ENCODE measurements around the gene KIRREL2. TPM values are rescaled to one million over a fixed set of nuclear protein-coding genes. Genes with fewer than 3 reads are reported as not detected.

KIRREL2 gene
- total RNA-seq, 5 donors from 2014 or later (not counting 1 experiment from before 2014, with no cell fraction given), result 0.16 to 0.28 (median 0.25) TPM

- Histone ChIP-seq H3K27me3 (replicated peaks in 1 of 2; ENCODE audit: control insufficient read depth in 2 of 2, extremely low read depth in 1 of 2, insufficient read depth in 2 of 2, low read length in 1 of 2) (no peaks in the 10 kb centered on the region), H3K27ac (ENCODE audit: low read length) (no peak overlapping the region), H3K4me1 (ENCODE audit: control insufficient read depth in 1 of 2, extremely low read depth in 1 of 2, insufficient read depth in 2 of 2, low read length in 2 of 2) (peaks cover 7 to 39% of the 10 kb centered on the region in 2 experiments), H3K4me3 (ENCODE audit: control insufficient read depth in 1 of 2, extremely low read depth in 1 of 2, low read length in 1 of 2) (no peak overlapping the region), H3K36me3 (ENCODE audit: control insufficient read depth in 2 of 2, extremely low read depth in 1 of 2, insufficient read depth in 1 of 2, low read length in 1 of 2) (no peaks in the 10 kb centered on the region), H3K9me3 (no peaks in the 10 kb centered on the region)
- Mint-ChIP-seq H3K27ac (no peak overlapping the region), H3K36me3 (no peaks in the 10 kb centered on the region), H3K4me1 (peaks cover 26 to 37% (median 28%) of the 10 kb centered on the region in 3 donors), H3K9me3 (no peaks in the 10 kb centered on the region), H3K4me3 (no peak overlapping the region), H3K27me3 (no peaks in the 10 kb centered on the region)
- CTCF ChIA-PET, result no interaction called here
- DNase-seq, result no peak
- 67% methylated on average over 1 of the region's 3 CpGs for WGBS (ENCODE audit: insufficient coverage)
- POLR2A ChIA-PET, result no interaction called here
- no peak for ATAC-seq (replicated peaks in 1 of 4)
Measured at GRCh38 chr19:35911173-35911572, 54.5 kb downstream of the KIRREL2 start.

GRCh38 chr19:35911790-35912189 is 55.1 kb downstream of the KIRREL2 start:
- 0% methylated on average over 1 of the region's 5 CpGs for whole genome bisulfite sequencing (ENCODE audit: insufficient coverage)
- H3K4me3 ChIP-seq (ENCODE audit: control insufficient read depth in 1 of 2, extremely low read depth in 1 of 2, low read length in 1 of 2), result no peak overlapping the region
- Mint-ChIP-seq H3K4me1 (peaks cover 26 to 37% (median 28%) of the 10 kb centered on the region in 3 donors), H3K27me3 (no peaks in the 10 kb centered on the region), H3K9me3 (no peaks in the 10 kb centered on the region), H3K4me3 (no peak overlapping the region), H3K36me3 (no peaks in the 10 kb centered on the region), H3K27ac (no peak overlapping the region)
- no peaks in the 10 kb centered on the region for H3K27me3 ChIP-seq (replicated peaks in 1 of 2; ENCODE audit: control insufficient read depth in 2 of 2, extremely low read depth in 1 of 2, insufficient read depth in 2 of 2, low read length in 1 of 2)
- no peak overlapping the region for H3K27ac ChIP-seq (ENCODE audit: low read length)
- ATAC-seq (replicated peaks in 1 of 4) (peak in 2 of 4 experiments; percentile 43 to 44), DNase-seq (no peak)
- no peaks in the 10 kb centered on the region for H3K36me3 ChIP-seq (ENCODE audit: control insufficient read depth in 2 of 2, extremely low read depth in 1 of 2, insufficient read depth in 1 of 2, low read length in 1 of 2)
- ChIA-PET CTCF (no interaction called here), POLR2A (interaction anchor here in 1 of 2 donors (0.5 kb wide), 1 partner anchor 227 kb away, joined by 7 read pairs; no protein-coding TSS in a partner anchor)
- peaks cover 7 to 35% of the 10 kb centered on the region in 2 experiments for H3K4me1 ChIP-seq (ENCODE audit: control insufficient read depth in 1 of 2, extremely low read depth in 1 of 2, insufficient read depth in 2 of 2, low read length in 2 of 2)
- H3K9me3 ChIP-seq, result no peaks in the 10 kb centered on the region

GRCh38 chr19:35913589-35913988 is 56.9 kb downstream of the KIRREL2 start:
- Mint-ChIP-seq H3K9me3 (no peaks in the 10 kb centered on the region), H3K4me1 (peaks cover 19 to 25% (median 20%) of the 10 kb centered on the region in 3 donors), H3K4me3 (no peak overlapping the region), H3K27me3 (no peaks in the 10 kb centered on the region), H3K27ac (no peak overlapping the region), H3K36me3 (no peaks in the 10 kb centered on the region)
- no peak overlapping the region for H3K4me3 ChIP-seq (ENCODE audit: control insufficient read depth in 1 of 2, extremely low read depth in 1 of 2, low read length in 1 of 2)
- H3K27ac ChIP-seq (ENCODE audit: low read length), result no peak overlapping the region
- DNase-seq, result no peak
- H3K4me1 ChIP-seq (ENCODE audit: control insufficient read depth in 1 of 2, extremely low read depth in 1 of 2, insufficient read depth in 2 of 2, low read length in 2 of 2), result peaks cover 7 to 19% of the 10 kb centered on the region in 2 experiments
- ATAC-seq (replicated peaks in 1 of 4), result no peak
- POLR2A ChIA-PET, result interaction anchor here in 1 of 2 donors (0.6 kb wide), 1 partner anchor 181 kb away, joined by 3 read pairs; no protein-coding TSS in a partner anchor
- CTCF ChIA-PET, result no interaction called here
- H3K27me3 ChIP-seq (replicated peaks in 1 of 2; ENCODE audit: control insufficient read depth in 2 of 2, extremely low read depth in 1 of 2, insufficient read depth in 2 of 2, low read length in 1 of 2), result no peaks in the 10 kb centered on the region
- no peaks in the 10 kb centered on the region for H3K9me3 ChIP-seq
- WGBS (ENCODE audit: insufficient coverage), result 51% methylated on average over 5 of the region's 7 CpGs
- no peaks in the 10 kb centered on the region for H3K36me3 ChIP-seq (ENCODE audit: control insufficient read depth in 2 of 2, extremely low read depth in 1 of 2, insufficient read depth in 1 of 2, low read length in 1 of 2)

- Mint-ChIP-seq H3K27me3 (no peaks in the 10 kb centered on the region), H3K4me1 (peaks cover 5 to 12% (median 11%) of the 10 kb centered on the region in 3 donors), H3K36me3 (no peaks in the 10 kb centered on the region), H3K27ac (no peak overlapping the region), H3K4me3 (no peak overlapping the region), H3K9me3 (no peaks in the 10 kb centered on the region)
- ATAC-seq (replicated peaks in 1 of 4), result no peak
- H3K27me3 ChIP-seq (replicated peaks in 1 of 2; ENCODE audit: control insufficient read depth in 2 of 2, extremely low read depth in 1 of 2, insufficient read depth in 2 of 2, low read length in 1 of 2), result no peaks in the 10 kb centered on the region
- WGBS (ENCODE audit: insufficient coverage), result no CpG with 5 or more reads among the region's 3 CpGs
- no peak overlapping the region for H3K4me3 ChIP-seq (ENCODE audit: control insufficient read depth in 1 of 2, extremely low read depth in 1 of 2, low read length in 1 of 2)
- H3K27ac ChIP-seq (ENCODE audit: low read length), result no peak overlapping the region
- ChIA-PET CTCF (interaction anchor here in 1 of 2 donors (0.6 to 0.7 kb wide), 2 partner anchors 23 to 31 kb away, joined by 3 to 7 read pairs; no protein-coding TSS in a partner anchor), POLR2A (interaction anchor here in 1 of 2 donors (0.8 kb wide), 1 partner anchor 14 kb away, joined by 21 read pairs; no protein-coding TSS in a partner anchor)
- peaks cover 0 to 9% of the 10 kb centered on the region in 2 experiments for H3K4me1 ChIP-seq (ENCODE audit: control insufficient read depth in 1 of 2, extremely low read depth in 1 of 2, insufficient read depth in 2 of 2, low read length in 2 of 2)
- H3K9me3 ChIP-seq, result no peaks in the 10 kb centered on the region
- no peak for DNase-seq
- no peaks in the 10 kb centered on the region for H3K36me3 ChIP-seq (ENCODE audit: control insufficient read depth in 2 of 2, extremely low read depth in 1 of 2, insufficient read depth in 1 of 2, low read length in 1 of 2)
Measured at GRCh38 chr19:35915443-35915842, 58.7 kb downstream of the KIRREL2 start.

Other genes with a start within 250 kb of the KIRREL2 start
- gene HAUS5, start 244.2 kb upstream of the KIRREL2 start, total RNA-seq, result 10 to 100 TPM; 25.5 to 34.1 (median 29.3) TPM
- 10 to 100 TPM; 37.6 to 74.0 (median 68.4) TPM for gene RBM42, start 227.9 kb upstream of the KIRREL2 start, total RNA-seq
- 1 to 10 TPM in 2 of 5 donors, under 1 TPM in 2, not detected in 1; 0.67 to 2.1 (median 1.1) TPM for gene ETV2, start 215.2 kb upstream of the KIRREL2 start, total RNA-seq
- 100 to 1,000 TPM; 199 to 248 (median 225) TPM for gene COX6B1, start 208.6 kb upstream of the KIRREL2 start, total RNA-seq
- gene UPK1A, start 190.4 kb upstream of the KIRREL2 start, total RNA-seq, result under 1 TPM in 4 of 5 donors, not detected in 1; 0.20 to 0.56 (median 0.38) TPM
- gene ZBTB32, start 152.4 kb upstream of the KIRREL2 start, total RNA-seq, result 1 to 10 TPM; 1.2 to 4.1 (median 2.0) TPM
- gene KMT2B, start 138.9 kb upstream of the KIRREL2 start, total RNA-seq, result 100 to 1,000 TPM in 1 of 5 donors, 10 to 100 TPM in 4; 76.4 to 107 (median 92.5) TPM
- gene IGFLR1, start 114.5 kb upstream of the KIRREL2 start, total RNA-seq, result 100 to 1,000 TPM in 2 of 5 donors, 10 to 100 TPM in 3; 54.7 to 123 (median 98.1) TPM
- 10 to 100 TPM; 40.2 to 74.1 (median 49.3) TPM for gene U2AF1L4, start 111.5 kb upstream of the KIRREL2 start, total RNA-seq
- 10 to 100 TPM; 21.2 to 33.5 (median 24.5) TPM for gene PSENEN, start 111.3 kb upstream of the KIRREL2 start, total RNA-seq
- gene LIN37, start 108.3 kb upstream of the KIRREL2 start, total RNA-seq, result 10 to 100 TPM; 11.8 to 23.6 (median 22.8) TPM
- gene HSPB6, start 99.9 kb upstream of the KIRREL2 start, total RNA-seq, result under 1 TPM in 3 of 5 donors, not detected in 2; 0.44 to 0.69 (median 0.51) TPM
- 10 to 100 TPM; 31.3 to 52.1 (median 47.8) TPM for gene PROSER3, start 98.7 kb upstream of the KIRREL2 start, total RNA-seq
- gene ARHGAP33, start 81.3 kb upstream of the KIRREL2 start, total RNA-seq, result 10 to 100 TPM; 19.7 to 38.5 (median 22.8) TPM
- gene PRODH2, start 44.1 kb upstream of the KIRREL2 start, total RNA-seq, result not detected
- gene NPHS1, start 4.4 kb upstream of the KIRREL2 start, total RNA-seq, result under 1 TPM in 2 of 5 donors, not detected in 3; 0.06 to 0.33 TPM
- gene APLP1, start 11.7 kb downstream of the KIRREL2 start, total RNA-seq, result 1 to 10 TPM in 1 of 5 donors, under 1 TPM in 3, not detected in 1; 0.15 to 1.3 (median 0.33) TPM
- 10 to 100 TPM; 45.1 to 78.3 (median 51.4) TPM for gene NFKBID, start 43.6 kb downstream of the KIRREL2 start, total RNA-seq
- gene HCST, start 45.6 kb downstream of the KIRREL2 start, total RNA-seq, result 100 to 1,000 TPM in 2 of 5 donors, 10 to 100 TPM in 3; 60.1 to 165 (median 77.2) TPM
- 1 to 10 TPM; 2.3 to 7.0 (median 2.9) TPM for gene TYROBP, start 51.4 kb downstream of the KIRREL2 start, total RNA-seq
- gene LRFN3, start 79.5 kb downstream of the KIRREL2 start, total RNA-seq, result 10 to 100 TPM in 4 of 5 donors, 1 to 10 TPM in 1; 9.2 to 20.8 (median 15.3) TPM
- 10 to 100 TPM; 10.2 to 30.5 (median 27.3) TPM for gene SDHAF1, start 138.3 kb downstream of the KIRREL2 start, total RNA-seq
- gene SYNE4, start 151.9 kb downstream of the KIRREL2 start, total RNA-seq, result 1 to 10 TPM; 3.2 to 4.4 (median 3.7) TPM
- gene ALKBH6, start 157.3 kb downstream of the KIRREL2 start, total RNA-seq, result 10 to 100 TPM; 42.6 to 61.4 (median 51.2) TPM
- gene CLIP3, start 176.0 kb downstream of the KIRREL2 start, total RNA-seq, result 1 to 10 TPM; 1.4 to 6.2 (median 2.6) TPM
- 1 to 10 TPM; 2.6 to 8.0 (median 4.7) TPM for gene THAP8, start 197.4 kb downstream of the KIRREL2 start, total RNA-seq
- gene WDR62, start 198.0 kb downstream of the KIRREL2 start, total RNA-seq, result 1 to 10 TPM; 1.3 to 3.3 (median 2.2) TPM